Measurements from ENCODE around the gene GABARAPL1.
"Not testable (repeated sequence)": the region's sequence is repeated elsewhere in the genome, so short reads cannot be mapped to it uniquely, and the experiment has no call there.

Gene GABARAPL1

GRCh38 chr12:10197879-10198278 lies 14.8 kb upstream of the GABARAPL1 start:
- no peak for DNase-seq (ENCODE audit: low spot score)

- not testable (repeated sequence) for DNase-seq (ENCODE audit: low spot score)
These were observed 8.2 kb upstream of the GABARAPL1 start for GRCh38 chr12:10204495-10204894.

- no peak for DNase-seq (ENCODE audit: low spot score)
These were observed 7.4 kb upstream of the GABARAPL1 start for GRCh38 chr12:10205220-10205807.

GRCh38 chr12:10207136-10207535 lies 5.5 kb upstream of the GABARAPL1 start:
- DNase-seq (ENCODE audit: low spot score): no peak

GRCh38 chr12:10210225-10210624 lies 2.5 kb upstream of the GABARAPL1 start:
- no peak for DNase-seq (ENCODE audit: low spot score)

- DNase-seq (ENCODE audit: low spot score): no peak
These were observed 1.4 kb upstream of the GABARAPL1 start for GRCh38 chr12:10211101-10211939.

GRCh38 chr12:10211940-10212738 lies 538 bp upstream of the GABARAPL1 start:
- DNase-seq (ENCODE audit: low spot score): peak; percentile 79

GRCh38 chr12:10213168-10214135 lies 775 bp downstream of the GABARAPL1 start:
- DNase-seq (ENCODE audit: low spot score): peak; percentile 58

- no peak for DNase-seq (ENCODE audit: low spot score)
These were observed 1.6 kb downstream of the GABARAPL1 start for GRCh38 chr12:10214136-10214894.

- DNase-seq (ENCODE audit: low spot score): no peak
These were observed 2.2 kb downstream of the GABARAPL1 start for GRCh38 chr12:10214895-10215267.

- DNase-seq (ENCODE audit: low spot score): no peak
These were observed 2.8 kb downstream of the GABARAPL1 start for GRCh38 chr12:10215436-10215835.

GRCh38 chr12:10215946-10216345 lies 3.3 kb downstream of the GABARAPL1 start:
- DNase-seq (ENCODE audit: low spot score): not testable (repeated sequence)

GRCh38 chr12:10218021-10218420 lies 5.3 kb downstream of the GABARAPL1 start:
- DNase-seq (ENCODE audit: low spot score): no peak

GRCh38 chr12:10220398-10221077 lies 7.9 kb downstream of the GABARAPL1 start:
- DNase-seq (ENCODE audit: low spot score): no peak

GRCh38 chr12:10221846-10222245 lies 9.2 kb downstream of the GABARAPL1 start:
- no peak for DNase-seq (ENCODE audit: low spot score)

- DNase-seq (ENCODE audit: low spot score): no peak
These were observed 10.5 kb downstream of the GABARAPL1 start for GRCh38 chr12:10223208-10223607.

- not testable (repeated sequence) for DNase-seq (ENCODE audit: low spot score)
These were observed 12.7 kb downstream of the GABARAPL1 start for GRCh38 chr12:10225426-10225825.

- no peak for DNase-seq (ENCODE audit: low spot score)
These were observed 13.4 kb downstream of the GABARAPL1 start for GRCh38 chr12:10226086-10226485.

GRCh38 chr12:10226731-10227130 lies 14.1 kb downstream of the GABARAPL1 start:
- DNase-seq (ENCODE audit: low spot score): no peak

- DNase-seq (ENCODE audit: low spot score): no peak
These were observed 15.0 kb downstream of the GABARAPL1 start for GRCh38 chr12:10227648-10228047.
